ENCODE results near the gene FKBP5.
"Not testable (repeated sequence)": the region's sequence is repeated elsewhere in the genome, so short reads cannot be mapped to it uniquely, and the experiment has no call there.

GRCh38 chr6:35598621-35599020 lies 90.1 kb downstream of the FKBP5 start:
- not testable (repeated sequence) for TF ChIP-seq CTCF, EP300, POLR2A (IDR thresholded peaks at IDR 0.05)

Measured in ovary (tissue), 3 donors.